Osteoblast (primary cell): ENCODE measurements around the gene SH3PXD2B. TPM values are rescaled to one million over a fixed set of nuclear protein-coding genes. Genes with fewer than 3 reads are reported as not detected.

Source experiments
- DNase-seq: peaks from one replicate; pipeline ENCODE4 v3.0.0; 2011; ENCODE audit warnings: low spot score, mixed read lengths; ENCODE audit not compliant: insufficient read length; ENCODE audit errors: missing footprints
- H2AFZ ChIP-seq: 2 replicates; pipeline ENCODE4 v1.6.0; 2011; ENCODE audit warnings: mild to moderate bottlenecking, low read length
- H3K27ac ChIP-seq: 2 replicates; pipeline ENCODE4 v1.5.1; 2011; ENCODE audit warnings: mild to moderate bottlenecking, low read depth, low read length, moderate library complexity
- H3K27me3 ChIP-seq: 2 replicates; pipeline ENCODE4 v1.6.0; 2012; ENCODE audit warnings: mild to moderate bottlenecking, control low read depth, inconsistent platforms, low read length, moderate library complexity; ENCODE audit not compliant: insufficient read depth
- H3K36me3 ChIP-seq: 2 replicates; pipeline ENCODE4 v1.5.1; 2011; ENCODE audit warnings: mild to moderate bottlenecking, low read length, control low read depth, moderate library complexity; ENCODE audit not compliant: insufficient read depth
- H3K4me1 ChIP-seq: 2 replicates; pipeline ENCODE4 v1.5.1; 2011; ENCODE audit warnings: mild to moderate bottlenecking, low read length, control low read depth, moderate library complexity; ENCODE audit not compliant: insufficient read depth
- H3K4me2 ChIP-seq: 2 replicates; pipeline ENCODE4 v1.6.0; 2011; ENCODE audit warnings: mild to moderate bottlenecking, low read length; ENCODE audit not compliant: insufficient read depth
- H3K4me3 ChIP-seq: fragments of 200-600 bp; sonication (generic); 3 replicates; pipeline ENCODE4 v1.5.1; 2012; ENCODE audit warnings: mild to moderate bottlenecking, low read length, inconsistent platforms; ENCODE audit not compliant: insufficient read depth
- H3K79me2 ChIP-seq: 2 replicates; pipeline ENCODE4 v1.6.0; 2012; ENCODE audit warnings: mild to moderate bottlenecking, low read length, control low read depth, inconsistent platforms; ENCODE audit not compliant: insufficient read depth
- H3K9me3 ChIP-seq: 2 replicates; pipeline ENCODE4 v1.5.1; 2011; ENCODE audit warnings: low read depth, low read length, control low read depth
- H4K20me1 ChIP-seq: 2 replicates; pipeline ENCODE4 v1.6.0; 2012; ENCODE audit warnings: mild to moderate bottlenecking, low read length, control low read depth; ENCODE audit not compliant: insufficient read depth
- CTCF ChIP-seq: IDR thresholded peaks from 2 replicates; pipeline ENCODE4 v1.5.1; 2011; ENCODE audit warnings: mild to moderate bottlenecking, low read depth, low read length, moderate library complexity; ENCODE audit errors: extremely low read depth
- total RNA-seq: library from RNA; depleted of rRNA; stranded (reverse); fragments of >200 nt; gene quantifications from 2 replicates; pipeline ENCODE4 v1.2.3, GENCODE V29; 2012

The SH3PXD2B gene
- total RNA-seq, 1 donor, result 58.3 TPM

- H3K27ac ChIP-seq, result no peak overlapping the region
- H3K79me2 ChIP-seq, result peaks cover 88% of the 10 kb centered on the region
- DNase-seq, result no peak
- peaks cover 81% of the 10 kb centered on the region for H4K20me1 ChIP-seq
- no peaks in the 10 kb centered on the region for H3K9me3 ChIP-seq
- no peak for TF ChIP-seq CTCF
- H3K4me2 ChIP-seq, result no peak overlapping the region
- H3K36me3 ChIP-seq, result no peaks in the 10 kb centered on the region
- no peak overlapping the region for H2AFZ ChIP-seq
- no peaks in the 10 kb centered on the region for H3K27me3 ChIP-seq
- H3K4me3 ChIP-seq, result no peak overlapping the region
- H3K4me1 ChIP-seq, result peaks cover 41% of the 10 kb centered on the region
Measured at GRCh38 chr5:172448999-172449398, 5.3 kb downstream of the SH3PXD2B start.

DNA sequence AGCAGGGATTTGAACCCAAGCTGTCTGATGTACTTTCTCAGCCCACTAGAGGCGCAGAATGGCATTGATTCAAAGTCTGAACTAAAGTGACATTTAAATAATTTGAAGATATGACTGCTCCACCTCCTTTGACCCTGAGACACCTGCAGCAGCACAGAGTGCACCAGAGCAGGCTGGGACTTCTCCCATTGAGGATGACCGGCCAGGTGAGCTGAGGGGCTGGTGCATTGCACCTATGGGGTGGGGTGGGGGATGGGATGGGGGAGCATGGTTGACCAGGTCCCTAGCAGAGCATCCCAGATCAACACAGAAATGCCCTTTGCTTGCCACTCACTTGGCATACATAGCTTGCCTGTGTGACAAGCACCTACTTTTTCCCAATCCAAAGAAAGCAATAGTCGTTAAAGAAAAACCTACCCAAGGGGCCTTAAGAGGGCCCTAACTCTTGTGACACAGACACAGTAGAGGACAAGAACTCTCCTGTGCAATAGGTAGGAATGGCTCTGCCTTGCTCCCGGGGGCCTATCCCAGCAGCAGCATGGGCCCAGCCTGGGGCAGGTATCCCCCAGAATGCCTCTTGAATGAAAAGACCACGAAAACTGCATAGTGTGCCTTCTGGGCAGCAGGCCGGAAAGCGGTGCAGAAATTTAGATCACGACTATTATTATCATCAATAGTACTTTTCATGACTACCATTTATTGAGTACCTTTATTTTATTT, 6.5 kb downstream of the SH3PXD2B start:
- Histone ChIP-seq H3K4me3 (no peak overlapping the region), H3K9me3 (no peaks in the 10 kb centered on the region), H4K20me1 (peaks cover 91% of the 10 kb centered on the region), H2AFZ (no peak overlapping the region), H3K79me2 (peaks cover 91% of the 10 kb centered on the region), H3K4me2 (no peak overlapping the region), H3K36me3 (no peaks in the 10 kb centered on the region), H3K27ac (no peak overlapping the region), H3K4me1 (peaks cover 51% of the 10 kb centered on the region), H3K27me3 (no peaks in the 10 kb centered on the region)
- peak; percentile 18 for TF ChIP-seq CTCF
- no peak for DNase-seq

DNA sequence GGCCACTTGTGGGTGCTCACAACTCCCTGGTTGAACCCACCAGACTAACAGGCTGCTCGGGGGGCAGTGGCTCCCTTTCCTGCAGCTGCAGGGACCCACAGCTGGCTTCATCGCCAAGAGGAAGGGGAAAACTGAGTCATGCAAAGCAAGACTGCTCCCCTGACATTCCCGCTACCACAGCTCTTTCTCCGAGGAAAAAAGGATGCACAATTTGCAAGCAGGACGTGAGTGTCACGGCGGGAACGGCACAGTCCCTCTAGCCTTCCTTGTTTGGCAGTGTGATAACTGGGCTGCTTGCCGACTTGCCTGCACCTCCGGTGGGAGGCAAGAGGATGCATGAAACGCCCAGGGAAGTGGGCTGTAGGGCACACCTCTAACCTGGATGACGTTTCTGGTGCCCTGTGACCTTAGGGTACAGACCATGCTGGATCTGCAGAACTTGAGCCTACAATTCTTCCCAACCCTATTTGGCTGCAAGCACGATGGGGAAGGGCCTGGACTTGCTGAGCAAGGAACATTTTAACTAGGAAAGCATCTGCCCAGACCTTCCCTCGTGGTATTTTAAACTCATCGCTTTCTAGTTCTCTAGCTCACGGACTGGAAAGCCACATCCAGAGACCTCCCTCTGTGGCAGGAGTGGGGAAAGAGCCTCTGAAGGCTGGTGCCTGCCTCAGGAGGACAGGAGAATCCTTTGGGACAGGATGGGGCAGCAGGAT, 7.8 kb downstream of the SH3PXD2B start:
- peak overlapping the region; percentile 45 for H3K4me2 ChIP-seq
- TF ChIP-seq CTCF, result no peak
- H4K20me1 ChIP-seq, result peaks cover 93% of the 10 kb centered on the region
- DNase-seq, result peak; percentile 74
- H2AFZ ChIP-seq, result no peak overlapping the region
- H3K27ac ChIP-seq, result peak overlapping the region; percentile 3
- no peaks in the 10 kb centered on the region for H3K9me3 ChIP-seq
- H3K4me3 ChIP-seq, result no peak overlapping the region
- peaks cover 98% of the 10 kb centered on the region for H3K79me2 ChIP-seq
- H3K36me3 ChIP-seq, result no peaks in the 10 kb centered on the region
- H3K4me1 ChIP-seq, result peaks cover 39% of the 10 kb centered on the region
- H3K27me3 ChIP-seq, result no peaks in the 10 kb centered on the region

- peaks cover 36% of the 10 kb centered on the region for H3K4me1 ChIP-seq
- no peak overlapping the region for H3K4me2 ChIP-seq
- peaks cover 98% of the 10 kb centered on the region for H3K79me2 ChIP-seq
Measured at GRCh38 chr5:172445866-172446265, 8.5 kb downstream of the SH3PXD2B start.

More at GRCh38 chr5:172445866-172446265, 8.5 kb downstream of the SH3PXD2B start:
- Histone ChIP-seq H3K36me3 (no peaks in the 10 kb centered on the region), H3K27ac (no peak overlapping the region), H3K9me3 (no peaks in the 10 kb centered on the region), H2AFZ (no peak overlapping the region), H3K27me3 (no peaks in the 10 kb centered on the region), H3K4me3 (no peak overlapping the region), H4K20me1 (peaks cover 93% of the 10 kb centered on the region)
- no peak for DNase-seq
- no peak for TF ChIP-seq CTCF
